Mononuclear cell (primary cell): ENCODE measurements around the gene ARPC5L. TPM values are rescaled to one million over a fixed set of nuclear protein-coding genes. Genes with fewer than 3 reads are reported as not detected.

Source experiments
- total RNA-seq: library from RNA; depleted of rRNA; stranded (reverse); fragments of >200 nt; gene quantifications from one replicate; pipeline ENCODE4 v1.2.3, GENCODE V29; 2012

Gene ARPC5L
- total RNA-seq, 1 donor = 29.3 TPM

Other genes starting within 250 kb of the ARPC5L start
- gene NR6A1, start 90.8 kb upstream of the ARPC5L start, total RNA-seq = 0.42 TPM
- 0.31 TPM for gene OLFML2A, start 85.0 kb upstream of the ARPC5L start, total RNA-seq
- not detected for gene WDR38, start 8.7 kb upstream of the ARPC5L start, total RNA-seq
- 2,254 TPM for gene RPL35, start 173 bp upstream of the ARPC5L start, total RNA-seq
- 8.5 TPM for gene GOLGA1, start 79.0 kb downstream of the ARPC5L start, total RNA-seq